Hepatocyte (in vitro differentiated cells): ENCODE results near the gene ZNF438.

Experiments used
- CTCF ChIP-seq: fragments of 200-600 bp; sonication (generic); IDR thresholded peaks from 2 replicates; pipeline ENCODE4 v1.5.1; 2016; ENCODE audit warnings: antibody characterized with exemption, mild to moderate bottlenecking; ENCODE audit not compliant: poor library complexity
- EZH2 ChIP-seq: fragments of 200-600 bp; sonication (generic); IDR thresholded peaks from 2 replicates; pipeline ENCODE4 v1.6.1; 2016; ENCODE audit warnings: antibody characterized with exemption, mild to moderate bottlenecking, borderline replicate concordance

GRCh38 chr10:31069411-31069810 lies 37.7 kb upstream of the ZNF438 start:
- TF ChIP-seq CTCF (no peak), EZH2 (no peak)
